Coronary artery (tissue), 2 donors: ENCODE results near the gene WIF1.

Source experiments
- DNase-seq: peaks from one replicate; pipeline ENCODE4 v3.0.0-alpha.2; 2017; ENCODE audit warnings: low spot score
- H3K27ac ChIP-seq, 2 donors: fragments of 200-600 bp; sonication (generic); one replicate each; pipeline ENCODE4 v1.5.1; 2016 to 2019
- H3K4me3 ChIP-seq: fragments of 200-600 bp; sonication (generic); 2 replicates; pipeline ENCODE4 v1.5.1; 2016; ENCODE audit warnings: mild to moderate bottlenecking, moderate library complexity
- TF ChIP-seq, protein P1 (sequence below): fragments of 200-600 bp; sonication (generic); IDR thresholded peaks from one replicate; pipeline ENCODE4 v1.5.1; 2019; ENCODE audit warnings: antibody characterized with exemption

The WIF1 gene, protein sequence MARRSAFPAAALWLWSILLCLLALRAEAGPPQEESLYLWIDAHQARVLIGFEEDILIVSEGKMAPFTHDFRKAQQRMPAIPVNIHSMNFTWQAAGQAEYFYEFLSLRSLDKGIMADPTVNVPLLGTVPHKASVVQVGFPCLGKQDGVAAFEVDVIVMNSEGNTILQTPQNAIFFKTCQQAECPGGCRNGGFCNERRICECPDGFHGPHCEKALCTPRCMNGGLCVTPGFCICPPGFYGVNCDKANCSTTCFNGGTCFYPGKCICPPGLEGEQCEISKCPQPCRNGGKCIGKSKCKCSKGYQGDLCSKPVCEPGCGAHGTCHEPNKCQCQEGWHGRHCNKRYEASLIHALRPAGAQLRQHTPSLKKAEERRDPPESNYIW

DNA sequence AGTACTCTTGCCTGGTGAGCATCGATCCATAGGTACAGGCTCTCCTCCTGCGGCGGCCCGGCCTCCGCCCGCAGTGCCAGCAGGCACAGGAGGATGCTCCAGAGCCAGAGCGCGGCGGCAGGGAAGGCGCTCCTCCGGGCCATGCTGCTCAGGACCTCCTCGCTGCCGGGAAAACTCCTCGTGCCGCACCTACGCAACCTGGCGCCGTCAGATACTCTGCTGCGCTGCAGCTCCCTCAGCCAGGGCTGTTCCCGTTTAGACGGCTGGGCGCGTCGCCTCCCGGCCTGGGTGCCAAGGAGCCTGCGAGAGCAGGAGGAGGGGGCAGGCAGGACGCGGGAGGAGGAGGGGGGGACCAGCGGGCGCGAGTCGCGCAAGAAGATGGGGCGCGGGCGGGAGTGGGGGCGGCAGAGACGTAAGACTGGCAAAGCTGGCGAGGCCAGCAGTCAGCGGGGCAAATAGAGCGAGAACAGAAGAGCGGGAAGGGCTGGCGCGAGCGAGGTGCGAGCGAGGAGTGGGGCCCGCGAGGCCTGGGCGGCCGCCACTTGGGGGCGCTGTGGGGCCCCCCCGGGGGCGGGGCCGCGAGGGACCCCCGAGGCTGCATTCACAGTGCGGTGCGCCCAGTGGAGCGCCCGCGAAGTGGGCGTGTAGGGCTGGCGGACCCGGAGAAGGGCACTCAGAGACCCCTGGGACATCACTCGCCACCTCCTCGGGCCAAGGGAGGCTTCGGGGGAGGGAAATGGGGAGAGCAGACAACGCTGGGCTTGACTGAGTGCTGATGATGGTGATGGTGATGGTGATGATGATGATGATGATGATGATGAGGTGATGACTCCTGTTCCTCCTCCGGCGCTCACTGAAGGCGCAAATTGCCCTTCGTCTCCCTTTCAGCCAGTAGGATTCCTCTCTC, at the start of gene WIF1:
TSS of gene WIF1 (minus strand) at position 257 of the 907 bp plus-strand sequence. CDS start at position 143, 114 bp downstream.
- Histone ChIP-seq H3K27ac (no peak within 1 kb of the TSS), H3K4me3 (peak within 1 kb of the TSS; percentile 63)
- DNase-seq = no peak
- TF ChIP-seq, protein P1, sequence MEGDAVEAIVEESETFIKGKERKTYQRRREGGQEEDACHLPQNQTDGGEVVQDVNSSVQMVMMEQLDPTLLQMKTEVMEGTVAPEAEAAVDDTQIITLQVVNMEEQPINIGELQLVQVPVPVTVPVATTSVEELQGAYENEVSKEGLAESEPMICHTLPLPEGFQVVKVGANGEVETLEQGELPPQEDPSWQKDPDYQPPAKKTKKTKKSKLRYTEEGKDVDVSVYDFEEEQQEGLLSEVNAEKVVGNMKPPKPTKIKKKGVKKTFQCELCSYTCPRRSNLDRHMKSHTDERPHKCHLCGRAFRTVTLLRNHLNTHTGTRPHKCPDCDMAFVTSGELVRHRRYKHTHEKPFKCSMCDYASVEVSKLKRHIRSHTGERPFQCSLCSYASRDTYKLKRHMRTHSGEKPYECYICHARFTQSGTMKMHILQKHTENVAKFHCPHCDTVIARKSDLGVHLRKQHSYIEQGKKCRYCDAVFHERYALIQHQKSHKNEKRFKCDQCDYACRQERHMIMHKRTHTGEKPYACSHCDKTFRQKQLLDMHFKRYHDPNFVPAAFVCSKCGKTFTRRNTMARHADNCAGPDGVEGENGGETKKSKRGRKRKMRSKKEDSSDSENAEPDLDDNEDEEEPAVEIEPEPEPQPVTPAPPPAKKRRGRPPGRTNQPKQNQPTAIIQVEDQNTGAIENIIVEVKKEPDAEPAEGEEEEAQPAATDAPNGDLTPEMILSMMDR = no peak

DNA sequence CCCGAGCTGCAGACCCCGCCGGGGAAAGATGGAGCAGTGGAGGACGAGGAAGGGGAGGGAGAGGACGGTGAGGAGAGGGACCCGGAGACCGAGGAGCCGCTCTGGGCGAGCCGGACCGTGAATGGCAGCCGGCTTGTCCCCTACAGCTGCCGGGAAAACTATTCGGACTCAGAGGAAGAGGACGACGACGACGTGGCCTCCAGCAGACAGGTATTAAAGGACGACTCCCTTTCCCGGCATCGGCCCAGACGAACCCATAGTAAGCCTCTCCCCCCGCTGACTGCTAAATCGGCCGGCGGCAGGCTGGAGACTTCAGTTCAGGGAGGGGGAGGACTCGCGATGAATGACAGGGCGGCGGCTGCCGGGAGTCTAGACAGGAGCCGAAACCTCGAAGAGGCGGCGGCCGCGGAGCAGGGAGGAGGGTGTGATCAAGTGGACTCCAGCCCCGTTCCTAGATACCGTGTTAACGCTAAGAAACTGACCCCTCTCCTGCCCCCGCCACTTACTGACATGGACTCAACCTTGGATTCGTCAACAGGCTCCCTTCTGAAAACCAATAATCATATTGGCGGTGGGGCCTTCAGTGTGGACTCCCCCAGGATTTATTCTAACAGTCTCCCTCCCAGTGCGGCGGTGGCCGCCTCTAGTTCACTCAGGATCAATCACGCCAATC, 49.2 kb upstream of the WIF1 start:
- DNase-seq = peak; percentile 80
- Histone ChIP-seq H3K27ac (peak overlapping the region; percentile 90), H3K4me3 (peak overlapping the region; percentile 75)
- TF ChIP-seq, protein P1 = no peak

DNA sequence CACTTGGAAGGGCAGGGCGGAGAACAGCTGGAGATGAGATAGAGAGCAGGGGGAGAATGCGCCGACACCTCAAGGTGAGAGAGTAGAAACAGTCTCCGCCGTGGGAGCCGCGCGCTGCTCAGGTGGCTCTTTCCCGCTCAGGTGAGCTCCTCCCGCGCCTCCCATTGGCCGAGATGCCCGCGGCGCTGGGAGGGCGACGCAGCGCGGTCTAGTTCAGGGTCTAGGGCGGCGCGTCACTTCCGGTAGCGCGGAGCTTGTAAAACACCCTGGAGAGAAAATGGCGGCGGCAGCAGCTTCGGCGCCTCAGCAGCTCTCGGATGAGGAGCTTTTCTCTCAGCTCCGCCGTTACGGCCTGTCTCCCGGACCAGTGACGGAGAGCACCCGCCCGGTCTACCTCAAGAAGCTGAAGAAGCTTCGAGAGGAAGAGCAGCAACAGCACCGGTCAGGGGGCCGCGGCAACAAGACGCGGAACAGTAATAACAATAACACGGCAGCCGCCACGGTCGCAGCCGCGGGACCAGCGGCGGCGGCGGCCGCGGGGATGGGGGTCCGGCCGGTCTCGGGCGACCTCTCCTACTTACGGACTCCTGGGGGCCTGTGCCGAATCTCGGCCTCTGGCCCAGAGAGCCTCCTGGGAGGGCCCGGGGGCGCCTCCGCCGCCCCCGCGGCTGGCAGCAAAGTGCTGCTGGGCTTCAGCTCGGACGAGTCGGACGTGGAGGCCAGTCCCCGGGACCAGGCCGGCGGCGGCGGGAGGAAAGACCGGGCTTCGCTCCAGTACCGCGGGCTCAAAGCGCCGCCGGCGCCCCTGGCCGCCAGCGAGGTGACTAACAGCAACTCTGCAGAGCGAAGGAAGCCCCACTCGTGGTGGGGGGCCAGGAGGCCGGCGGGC, 48.5 kb upstream of the WIF1 start, which contains the start of gene LEMD3:
TSS of gene LEMD3 (plus strand) at position 264 of the 889 bp plus-strand sequence. CDS start at position 278, 14 bp downstream.
- Histone ChIP-seq H3K27ac (peak within 1 kb of the TSS; percentile 90), H3K4me3 (peak within 1 kb of the TSS; percentile 75)
- peak; percentile 93 for DNase-seq
- TF ChIP-seq, protein P1 = no peak

DNA sequence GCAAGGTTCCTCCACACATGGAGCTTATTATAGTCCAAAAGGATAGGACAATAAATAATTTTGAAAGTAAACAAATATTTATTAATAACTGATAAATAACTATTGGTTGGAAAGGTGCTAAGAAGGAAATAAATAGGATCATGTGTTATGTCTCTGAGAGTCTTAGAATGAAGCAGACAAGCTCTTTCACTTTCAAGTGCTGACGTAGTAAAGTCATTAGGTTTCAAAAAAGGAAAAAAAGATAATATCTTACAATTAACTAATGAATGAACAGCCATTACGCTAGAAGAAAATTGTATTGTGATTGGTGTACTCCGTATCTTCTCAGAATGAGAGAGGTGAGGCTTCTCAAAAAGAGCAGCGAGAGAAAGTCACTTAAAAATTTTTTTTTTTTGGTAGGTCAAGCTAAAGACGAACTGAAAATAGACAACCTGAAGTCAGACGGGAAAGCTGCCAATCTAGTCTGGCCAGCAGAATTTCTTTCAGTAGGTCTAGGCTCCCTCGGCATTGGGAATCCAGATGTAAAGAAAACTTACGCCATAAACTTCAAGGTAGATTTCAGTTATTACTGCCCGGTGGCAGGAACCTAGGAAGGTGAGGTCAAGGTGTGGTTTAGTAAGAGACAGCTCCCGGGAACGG, 47.7 kb upstream of the WIF1 start:
- TF ChIP-seq, protein P1 = no peak
- no peak for DNase-seq
- H3K4me3 ChIP-seq = peak overlapping the region; percentile 75
- peak overlapping the region; percentile 90 for H3K27ac ChIP-seq

DNA sequence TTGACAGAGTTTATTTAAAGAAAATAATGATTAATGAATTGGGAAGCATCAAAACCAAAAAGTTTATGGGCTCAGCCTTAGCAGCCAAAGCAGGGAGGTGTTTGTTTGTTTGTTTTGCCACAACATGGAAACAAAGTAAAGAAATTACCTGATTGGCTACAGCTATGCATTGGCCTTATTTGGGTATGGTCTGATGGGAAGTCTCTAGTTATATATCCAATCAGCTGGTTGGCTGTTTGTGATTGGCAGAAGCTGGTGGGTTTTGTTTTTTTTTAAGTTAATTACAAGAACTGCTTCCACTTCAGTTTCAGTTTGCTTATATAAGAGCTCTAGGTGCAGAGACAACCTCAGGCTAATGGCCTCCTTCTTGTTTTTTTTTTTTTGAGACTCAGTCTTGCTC, 43.7 kb upstream of the WIF1 start:
- no peak overlapping the region for H3K27ac ChIP-seq
- H3K4me3 ChIP-seq = no peak overlapping the region
- DNase-seq = no peak
- TF ChIP-seq, protein P1 = no peak
